22Rv1 (cell line): ENCODE results near the gene LOXL4.

ENCODE experiments used
- H3K27ac ChIP-seq: fragments of 450-650 bp; 2 replicates; pipeline ENCODE4 v1.5.1; 2017
- ZFX ChIP-seq: fragments of 450-650 bp; IDR thresholded peaks from 2 replicates; pipeline ENCODE4 v1.6.1; 2017; ENCODE audit warnings: antibody characterized with exemption, borderline replicate concordance
- TF ChIP-seq, protein P1 (sequence below): fragments of 450-650 bp; IDR thresholded peaks from 2 replicates; pipeline ENCODE4 v1.5.1; 2017; ENCODE audit warnings: mild to moderate bottlenecking

LOXL4 gene

DNA sequence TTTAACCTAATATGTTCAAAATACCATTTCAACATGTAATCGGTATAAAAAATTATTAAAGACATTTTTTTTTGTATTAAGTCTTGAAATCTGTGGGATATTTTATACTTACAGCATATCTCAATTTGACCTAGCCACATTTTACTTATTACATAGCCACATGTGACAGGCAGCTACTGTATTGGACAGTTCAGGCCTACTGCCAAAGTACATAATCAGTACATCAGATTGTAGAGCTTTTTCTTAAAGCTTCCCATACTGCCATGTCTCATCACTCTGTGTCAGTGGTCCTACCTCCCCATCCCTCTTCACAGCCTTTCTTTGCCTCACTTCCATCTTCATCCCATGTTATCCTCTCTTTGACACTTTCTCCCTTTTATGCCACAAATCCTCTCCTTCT is 43.0 kb downstream of the LOXL4 start:
- TF ChIP-seq ZFX: no peak
- TF ChIP-seq, protein P1, sequence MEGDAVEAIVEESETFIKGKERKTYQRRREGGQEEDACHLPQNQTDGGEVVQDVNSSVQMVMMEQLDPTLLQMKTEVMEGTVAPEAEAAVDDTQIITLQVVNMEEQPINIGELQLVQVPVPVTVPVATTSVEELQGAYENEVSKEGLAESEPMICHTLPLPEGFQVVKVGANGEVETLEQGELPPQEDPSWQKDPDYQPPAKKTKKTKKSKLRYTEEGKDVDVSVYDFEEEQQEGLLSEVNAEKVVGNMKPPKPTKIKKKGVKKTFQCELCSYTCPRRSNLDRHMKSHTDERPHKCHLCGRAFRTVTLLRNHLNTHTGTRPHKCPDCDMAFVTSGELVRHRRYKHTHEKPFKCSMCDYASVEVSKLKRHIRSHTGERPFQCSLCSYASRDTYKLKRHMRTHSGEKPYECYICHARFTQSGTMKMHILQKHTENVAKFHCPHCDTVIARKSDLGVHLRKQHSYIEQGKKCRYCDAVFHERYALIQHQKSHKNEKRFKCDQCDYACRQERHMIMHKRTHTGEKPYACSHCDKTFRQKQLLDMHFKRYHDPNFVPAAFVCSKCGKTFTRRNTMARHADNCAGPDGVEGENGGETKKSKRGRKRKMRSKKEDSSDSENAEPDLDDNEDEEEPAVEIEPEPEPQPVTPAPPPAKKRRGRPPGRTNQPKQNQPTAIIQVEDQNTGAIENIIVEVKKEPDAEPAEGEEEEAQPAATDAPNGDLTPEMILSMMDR: no peak
- no peak overlapping the region for H3K27ac ChIP-seq

DNA sequence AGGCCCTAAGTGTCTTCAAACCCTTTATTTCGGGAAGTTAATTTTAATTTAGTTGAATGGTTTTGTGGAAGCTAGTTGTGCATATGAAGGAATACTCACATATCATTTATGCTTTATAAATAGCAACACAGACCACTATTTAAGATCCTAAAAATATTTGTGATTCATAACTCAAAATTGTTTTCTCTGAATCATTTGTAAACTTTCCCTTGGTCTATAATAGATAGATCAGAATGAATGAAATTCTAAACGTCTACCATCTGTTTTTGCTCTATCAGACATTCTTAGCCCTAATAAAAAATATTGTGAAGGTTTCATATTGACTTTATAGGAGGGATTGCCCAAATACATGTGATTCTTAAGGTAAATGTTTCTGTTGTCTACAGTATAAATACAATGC is 43.5 kb downstream of the LOXL4 start:
- no peak overlapping the region for H3K27ac ChIP-seq

DNA sequence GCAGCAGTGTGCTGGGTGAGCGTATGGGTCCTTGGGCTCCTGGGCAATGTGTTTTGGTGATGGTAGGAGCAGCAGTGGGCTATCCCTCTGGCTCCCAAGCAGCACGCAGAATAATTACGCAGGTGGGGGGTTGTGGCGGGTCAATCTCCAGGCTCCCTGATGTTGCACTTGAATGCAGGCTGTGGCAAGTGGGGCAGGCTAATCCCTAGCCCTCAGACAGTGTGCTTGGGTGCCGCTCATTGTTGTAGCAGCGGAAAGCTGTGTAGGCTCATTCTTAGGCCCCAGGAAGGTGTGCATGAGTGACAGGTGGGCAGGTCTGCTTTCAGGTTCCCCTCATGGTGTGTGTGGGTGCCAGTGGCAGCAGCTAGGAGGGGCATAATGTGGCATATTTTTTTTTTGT is 44.1 kb downstream of the LOXL4 start:
- no peak for TF ChIP-seq ZFX
- TF ChIP-seq, protein P1: no peak
- H3K27ac ChIP-seq: no peak overlapping the region

More for the DNA sequence above, 43.5 kb downstream of the LOXL4 start:
- no peak for TF ChIP-seq ZFX
- TF ChIP-seq, protein P1: no peak

DNA sequence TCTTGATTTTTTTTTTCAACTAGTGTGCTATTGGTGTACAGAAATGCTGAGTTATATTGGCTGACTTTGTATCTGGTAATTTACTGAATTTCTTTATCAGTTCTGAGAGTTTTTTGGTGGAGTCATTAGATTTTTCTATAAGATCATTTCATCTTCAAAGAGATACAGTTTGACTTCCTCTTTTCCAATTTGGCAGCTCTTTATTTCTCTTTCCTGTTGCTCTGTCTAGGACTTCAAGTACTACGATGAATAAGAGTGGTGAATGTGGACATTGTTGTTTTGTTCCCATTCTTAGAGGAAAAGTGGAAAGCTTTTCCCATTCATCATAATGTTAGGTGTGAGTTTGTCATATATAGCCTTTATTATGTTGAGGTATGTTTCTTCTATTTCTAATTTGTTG is 50.2 kb downstream of the LOXL4 start:
- TF ChIP-seq, protein P1: no peak
- TF ChIP-seq ZFX: no peak
- H3K27ac ChIP-seq: no peak overlapping the region

DNA sequence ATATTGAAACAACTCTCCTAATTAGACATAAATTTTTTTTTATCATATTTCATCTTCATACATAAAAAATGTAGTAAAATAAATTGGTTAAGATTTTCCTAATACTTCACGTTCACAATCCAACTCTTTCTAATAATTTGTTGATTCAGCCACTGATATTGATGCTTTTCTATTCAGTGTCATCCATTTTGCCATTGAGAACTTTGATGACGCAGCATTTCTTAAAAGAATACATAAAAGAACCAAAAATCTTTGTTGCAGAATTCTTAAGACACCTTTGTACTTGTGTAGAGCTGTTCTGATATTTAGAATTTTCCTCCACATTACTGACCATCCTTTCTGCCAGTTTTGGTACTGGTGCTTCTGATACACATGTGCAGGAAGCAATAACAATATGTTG is 52.6 kb downstream of the LOXL4 start:
- TF ChIP-seq, protein P1: no peak
- no peak for TF ChIP-seq ZFX
- no peak overlapping the region for H3K27ac ChIP-seq

DNA sequence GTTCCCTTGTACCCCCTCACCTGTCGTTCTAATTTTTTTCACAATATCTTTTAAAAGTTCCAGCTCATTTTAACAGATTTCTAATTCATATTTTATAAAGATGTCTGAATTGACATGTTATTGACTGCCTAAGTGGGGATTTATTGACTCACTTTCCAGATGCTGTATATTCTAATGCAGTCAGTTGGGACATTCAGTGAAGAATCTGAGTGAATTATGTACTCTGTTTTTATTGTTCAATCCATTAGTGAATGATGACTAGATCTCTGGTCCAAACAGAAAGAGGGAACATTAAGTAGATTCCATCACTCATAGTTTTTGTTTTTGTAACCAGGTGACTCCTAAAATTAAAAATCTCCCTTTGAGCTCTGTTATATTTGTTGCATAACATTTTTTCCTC is 54.3 kb downstream of the LOXL4 start:
- TF ChIP-seq, protein P1: no peak
- no peak for TF ChIP-seq ZFX
- H3K27ac ChIP-seq: no peak overlapping the region

DNA sequence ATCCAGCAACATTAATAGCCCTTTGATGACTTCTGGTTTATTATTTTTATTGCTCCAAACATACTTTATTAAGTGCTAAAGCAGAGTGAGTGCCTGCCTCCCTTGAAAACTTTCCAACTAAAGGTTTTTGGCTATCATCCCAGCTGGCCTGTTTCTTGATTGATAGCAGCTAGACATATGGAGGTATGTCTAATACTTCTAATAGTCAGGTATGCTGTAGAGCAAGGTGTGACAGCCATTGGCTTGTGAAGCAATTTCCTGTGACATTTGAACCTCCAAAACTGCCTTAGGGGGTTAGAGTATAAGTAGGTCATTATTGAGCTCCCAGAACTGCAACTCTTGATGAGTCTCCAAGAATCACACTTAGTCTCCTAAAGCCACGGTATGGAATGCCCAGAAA is 55.8 kb downstream of the LOXL4 start:
- no peak overlapping the region for H3K27ac ChIP-seq
- TF ChIP-seq, protein P1: no peak
- no peak for TF ChIP-seq ZFX
